CD14-positive monocyte (primary cell): ENCODE data around the gene SLCO2A1. TPM values are rescaled to one million over a fixed set of nuclear protein-coding genes. Genes with fewer than 3 reads are reported as not detected.

ENCODE experiments used
- DNase-seq, 3 donors: peaks; one replicate each; pipeline ENCODE4 v3.0.0-alpha.2; 2011 to 2022
- H2AFZ ChIP-seq: 2 replicates; pipeline ENCODE4 v1.6.0; 2012; ENCODE audit warnings: mild to moderate bottlenecking, low read depth, low read length, inconsistent platforms; ENCODE audit not compliant: insufficient read depth, poor library complexity, severe bottlenecking
- H3K27ac ChIP-seq, 2 donors: 1 replicate in 1 of 2; 2 replicates in 1 of 2; pipeline ENCODE4 v1.5.1; 2012 to 2013; ENCODE audit warnings: low read length in 2 of 2, control low read depth in 1 of 2, inconsistent platforms in 1 of 2, low read depth in 1 of 2, mild to moderate bottlenecking in 1 of 2
- H3K27me3 ChIP-seq, 2 donors: one replicate each; pipeline versions ENCODE4 v1.6.0 to v1.6.1; 2011 to 2013; ENCODE audit warnings: low read length in 2 of 2; ENCODE audit not compliant: control insufficient read depth in 2 of 2, insufficient read depth in 2 of 2
- H3K36me3 ChIP-seq, 2 donors: replicated peaks in 1 of 2; 1 replicate in 1 of 2; 2 replicates in 1 of 2; pipeline versions ENCODE4 v1.5.1 to v1.6.1; 2012 to 2013; ENCODE audit warnings: low read length in 2 of 2, control low read depth in 1 of 2, inconsistent platforms in 1 of 2, mild to moderate bottlenecking in 1 of 2; ENCODE audit not compliant: insufficient read depth in 2 of 2, control insufficient read depth in 1 of 2
- H3K4me1 ChIP-seq, 2 donors: 1 replicate in 1 of 2; 2 replicates in 1 of 2; pipeline versions ENCODE4 v1.5.1 to v1.6.1; 2012 to 2013; ENCODE audit warnings: low read length in 2 of 2, control low read depth in 1 of 2, inconsistent platforms in 1 of 2, mild to moderate bottlenecking in 1 of 2, moderate library complexity in 1 of 2; ENCODE audit not compliant: insufficient read depth in 2 of 2, control insufficient read depth in 1 of 2
- H3K4me2 ChIP-seq: replicated peaks from 2 replicates; pipeline ENCODE3; 2012; ENCODE audit warnings: low read length, moderate library complexity, mild to moderate bottlenecking; ENCODE audit not compliant: poor library complexity, severe bottlenecking; ENCODE audit errors: extremely low read depth
- H3K4me3 ChIP-seq, 3 experiments: fragments of 200-600 bp in 1 of 3; sonication (generic) in 1 of 3; replicated peaks in 1 of 3; 1 replicate in 2 of 3; 2 replicates in 1 of 3; pipeline ENCODE4 v1.5.1; 2011 to 2013; ENCODE audit warnings: low read length in 3 of 3, mild to moderate bottlenecking in 3 of 3, control low read depth in 2 of 3, low read depth in 2 of 3, inconsistent platforms in 1 of 3, moderate library complexity in 1 of 3
- H3K79me2 ChIP-seq: 2 replicates; pipeline ENCODE4 v1.6.0; 2012; ENCODE audit warnings: mild to moderate bottlenecking, control low read depth, inconsistent platforms, low read length, moderate library complexity; ENCODE audit not compliant: insufficient read depth
- H3K9ac ChIP-seq: 2 replicates; pipeline ENCODE4 v1.6.0; 2017; ENCODE audit warnings: low read length, mild to moderate bottlenecking; ENCODE audit not compliant: insufficient read depth, poor library complexity, severe bottlenecking
- H3K9me3 ChIP-seq, 2 donors: replicated peaks in 1 of 2; 1 replicate in 1 of 2; 2 replicates in 1 of 2; pipeline versions ENCODE4 v1.5.1 to v1.6.1; 2012 to 2013; ENCODE audit warnings: low read length in 2 of 2, control low read depth in 1 of 2; ENCODE audit not compliant: control insufficient read depth in 1 of 2, insufficient read depth in 1 of 2
- H4K20me1 ChIP-seq: 2 replicates; pipeline ENCODE4 v1.6.0; 2012; ENCODE audit warnings: mild to moderate bottlenecking, low read length, control low read depth, moderate library complexity; ENCODE audit not compliant: insufficient read depth
- H3K27ac Mint-ChIP-seq, 7 donors: one replicate each; pipeline ENCODE4 v1.8.0; 2020; ENCODE audit warnings: mild to moderate bottlenecking in 7 of 7, mixed read lengths in 7 of 7, moderate library complexity in 6 of 7, inconsistent platforms in 2 of 7
- H3K27me3 Mint-ChIP-seq, 3 donors: one replicate each; pipeline ENCODE4 v1.8.0; 2021 to 2022; ENCODE audit warnings: low read depth in 3 of 3, mild to moderate bottlenecking in 3 of 3, mixed read lengths in 3 of 3, moderate library complexity in 3 of 3, inconsistent platforms in 1 of 3
- H3K36me3 Mint-ChIP-seq, 2 donors: one replicate each; pipeline ENCODE4 v1.8.0; 2020; ENCODE audit warnings: mixed read lengths in 2 of 2, inconsistent platforms in 1 of 2, mild to moderate bottlenecking in 1 of 2
- H3K4me1 Mint-ChIP-seq: one replicate; pipeline ENCODE4 v1.8.0; 2020; ENCODE audit warnings: mild to moderate bottlenecking, mixed read lengths
- H3K4me3 Mint-ChIP-seq, 2 donors: one replicate each; pipeline ENCODE4 v1.8.0; 2020; ENCODE audit warnings: mild to moderate bottlenecking in 2 of 2, mixed read lengths in 2 of 2, moderate library complexity in 1 of 2
- H3K9me3 Mint-ChIP-seq, 7 donors: one replicate each; pipeline ENCODE4 v1.8.0; 2020 to 2022; ENCODE audit warnings: mixed read lengths in 7 of 7, mild to moderate bottlenecking in 6 of 7, moderate library complexity in 6 of 7, inconsistent platforms in 2 of 7
- CTCF ChIP-seq: fragments of 200-600 bp; IDR thresholded peaks from one replicate; pipeline ENCODE4 v1.8.0; 2022; ENCODE audit warnings: antibody characterized with exemption, mild to moderate bottlenecking
- WGBS: methylation state at CpG from one replicate; pipeline ENCODE4 v1.1.5; 2013; ENCODE audit warnings: missing lambda C conversion rate; ENCODE audit not compliant: insufficient coverage; 5-methylcytosine and 5-hydroxymethylcytosine counted together
- intact Hi-C, 2 donors: fragments of 100-400 bp; cut with micrococcal nuclease; formaldehyde crosslinking; loops; one replicate each; pipeline versions ENCODE4 v1.15.0 to v1.15.1; 2023
- polyA plus RNA-seq, 3 donors: library from polyadenylated mRNA; depleted of rRNA in 1 of 3; unstranded in 2 of 3; stranded (reverse) in 1 of 3; fragments of 300-500 nt in 2 of 3; fragments of >200 nt in 1 of 3; fragmentation: Illumina TruSeq in 2 of 3; gene quantifications; 1 replicate in 2 of 3; 2 replicates in 1 of 3; pipeline ENCODE4 v1.2.3, GENCODE V29; 2012 to 2021

The SLCO2A1 gene
- polyA plus RNA-seq, 3 donors = 0.12 TPM; not detected in 2

GRCh38 chr3:133953297-133953696 lies 76.4 kb downstream of the SLCO2A1 start:
- no peak overlapping the region for H2AFZ ChIP-seq
- no peaks in the 10 kb centered on the region for H3K36me3 ChIP-seq
- intact Hi-C loops = no loop called here
- no peak for DNase-seq
- Mint-ChIP-seq H3K27me3 (no peaks in the 10 kb centered on the region), H3K36me3 (no peaks in the 10 kb centered on the region), H3K4me3 (no peak overlapping the region), H3K27ac (no peak overlapping the region), H3K9me3 (peaks cover 0 to 12% (median 0%) of the 10 kb centered on the region in 7 donors), H3K4me1 (no peaks in the 10 kb centered on the region)
- 98% methylated on average over 6 of the region's 6 CpGs for WGBS
- H4K20me1 ChIP-seq = no peaks in the 10 kb centered on the region
- no peaks in the 10 kb centered on the region for H3K9me3 ChIP-seq
- TF ChIP-seq CTCF = no peak
- no peaks in the 10 kb centered on the region for H3K4me1 ChIP-seq
- no peaks in the 10 kb centered on the region for H3K79me2 ChIP-seq
- H3K27ac ChIP-seq = no peak overlapping the region
- H3K4me2 ChIP-seq = no peak overlapping the region
- H3K9ac ChIP-seq = no peak overlapping the region
- no peak overlapping the region for H3K4me3 ChIP-seq
- H3K27me3 ChIP-seq = no peaks in the 10 kb centered on the region

GRCh38 chr3:133949438-133949837 lies 80.3 kb downstream of the SLCO2A1 start:
- Histone ChIP-seq H3K27me3 (no peaks in the 10 kb centered on the region), H2AFZ (no peak overlapping the region), H3K79me2 (no peaks in the 10 kb centered on the region), H3K36me3 (no peaks in the 10 kb centered on the region), H3K4me1 (no peaks in the 10 kb centered on the region), H3K27ac (no peak overlapping the region), H3K9ac (no peak overlapping the region), H3K9me3 (no peaks in the 10 kb centered on the region), H4K20me1 (no peaks in the 10 kb centered on the region), H3K4me3 (no peak overlapping the region), H3K4me2 (no peak overlapping the region)
- Mint-ChIP-seq H3K36me3 (no peaks in the 10 kb centered on the region), H3K27ac (no peak overlapping the region), H3K4me3 (no peak overlapping the region), H3K27me3 (peaks cover 0 to 5% (median 0%) of the 10 kb centered on the region in 3 donors), H3K4me1 (peaks cover 2% of the 10 kb centered on the region), H3K9me3 (peaks cover 0 to 12% (median 0%) of the 10 kb centered on the region in 7 donors)
- no peak for DNase-seq
- intact Hi-C loops = no loop called here
- no CpG with 5 or more reads among the region's 2 CpGs for WGBS
- TF ChIP-seq CTCF = no peak
